Effector CD8-positive, alpha-beta T cell (primary cell): ENCODE results near the gene NRG2.

Source experiments
- DNase-seq: peaks from one replicate; lab custom pipeline; 2025; lab: John Stamatoyannopoulos, UW

The NRG2 gene

GRCh38 chr5:139904566-139904815, 138.6 kb downstream of the NRG2 start:
- DNase-seq, result no peak

GRCh38 chr5:139903795-139904565, 139.1 kb downstream of the NRG2 start:
- no peak for DNase-seq

- no peak for DNase-seq
These were observed 139.7 kb downstream of the NRG2 start for GRCh38 chr5:139903450-139903794.

GRCh38 chr5:139901986-139902385, 141.1 kb downstream of the NRG2 start:
- DNase-seq, result no peak

- no peak for DNase-seq
These were observed 141.9 kb downstream of the NRG2 start for GRCh38 chr5:139901251-139901575.

GRCh38 chr5:139900546-139901250, 142.4 kb downstream of the NRG2 start:
- no peak for DNase-seq

GRCh38 chr5:139898981-139899380, 144.1 kb downstream of the NRG2 start:
- no peak for DNase-seq

GRCh38 chr5:139897982-139898381, 145.1 kb downstream of the NRG2 start:
- DNase-seq, result no peak

GRCh38 chr5:139897342-139897741, 145.8 kb downstream of the NRG2 start:
- DNase-seq, result no peak

GRCh38 chr5:139896718-139897117, 146.4 kb downstream of the NRG2 start:
- DNase-seq, result no peak

GRCh38 chr5:139895647-139896046, 147.5 kb downstream of the NRG2 start:
- no peak for DNase-seq

- no peak for DNase-seq
These were observed 148.1 kb downstream of the NRG2 start for GRCh38 chr5:139895046-139895445.

- DNase-seq, result no peak
These were observed 149.2 kb downstream of the NRG2 start for GRCh38 chr5:139893873-139894272.

GRCh38 chr5:139889410-139889809, 153.7 kb downstream of the NRG2 start:
- DNase-seq, result no peak

- no peak for DNase-seq
These were observed 154.7 kb downstream of the NRG2 start for GRCh38 chr5:139888370-139888769.

GRCh38 chr5:139886213-139886612, 156.9 kb downstream of the NRG2 start:
- no peak for DNase-seq

- DNase-seq, result no peak
These were observed 157.3 kb downstream of the NRG2 start for GRCh38 chr5:139885857-139886208.

- DNase-seq, result no peak
These were observed 157.8 kb downstream of the NRG2 start for GRCh38 chr5:139885172-139885856.

GRCh38 chr5:139884734-139885133, 158.4 kb downstream of the NRG2 start:
- no peak for DNase-seq

GRCh38 chr5:139884144-139884543, 159.0 kb downstream of the NRG2 start:
- DNase-seq, result no peak

GRCh38 chr5:139882961-139883539, 160.0 kb downstream of the NRG2 start:
- no peak for DNase-seq

GRCh38 chr5:139882316-139882715, 160.8 kb downstream of the NRG2 start:
- DNase-seq, result no peak

GRCh38 chr5:139881143-139881733, 161.9 kb downstream of the NRG2 start:
- DNase-seq, result no peak
